OCI-LY7 (cell line): ENCODE results near the gene RAD51B. TPM values are rescaled to one million over a fixed set of nuclear protein-coding genes. Genes with fewer than 3 reads are reported as not detected.

Experiments
- BruUV-seq: library from RNA; stranded (reverse); fragments of 400-500 nt; replicated peaks from 2 replicates; lab custom pipeline; 2021; lab: Mats Ljungman, UMichigan
- CTCF ChIA-PET: fragments of 300-600 bp; sonication (Branson Sonifier 250); formaldehyde crosslinking; loops from one replicate; lab custom pipeline; 2022; ENCODE audit warnings: antibody characterized with exemption; ENCODE audit not compliant: unreplicated experiment; lab: Charles Lee
- POLR2A ChIA-PET: fragments of 300-600 bp; sonication (Branson Sonifier 250); formaldehyde crosslinking; loops from one replicate; lab custom pipeline; 2022; ENCODE audit warnings: antibody characterized with exemption; lab: Charles Lee
- DNase-seq: peaks from one replicate; pipeline ENCODE4 v3.0.0-alpha.2; 2015; ENCODE audit warnings: low spot score
- H2AFZ ChIP-seq: fragments of 200-600 bp; sonication (generic), shearing (Covaris generic); 2 replicates; pipeline ENCODE4 v1.6.1; 2014; ENCODE audit warnings: mild to moderate bottlenecking, antibody characterized with exemption, low read length, moderate library complexity
- H3K27ac ChIP-seq: fragments of 200-600 bp; sonication (generic); 2 replicates; pipeline ENCODE4 v1.5.1; 2014; ENCODE audit warnings: mixed run types, low read depth, mild to moderate bottlenecking, moderate library complexity, low read length, inconsistent platforms; ENCODE audit not compliant: poor library complexity, severe bottlenecking
- H3K36me3 ChIP-seq: fragments of 200-600 bp; sonication (generic); 2 replicates; pipeline ENCODE4 v1.6.1; 2014; ENCODE audit warnings: mild to moderate bottlenecking, antibody characterized with exemption, low read length, moderate library complexity, mixed read lengths; ENCODE audit not compliant: insufficient read depth
- H3K4me1 ChIP-seq: fragments of 200-600 bp; sonication (generic); 2 replicates; pipeline ENCODE4 v1.5.1; 2014; ENCODE audit warnings: mild to moderate bottlenecking, low read length; ENCODE audit not compliant: insufficient read depth, poor library complexity, severe bottlenecking
- H3K4me2 ChIP-seq: fragments of 200-600 bp; sonication (generic); 2 replicates; pipeline ENCODE4 v1.6.1; 2014; ENCODE audit warnings: mild to moderate bottlenecking, low read length
- H3K4me3 ChIP-seq: fragments of 200-600 bp; sonication (generic); 2 replicates; pipeline ENCODE4 v1.5.1; 2014; ENCODE audit warnings: mild to moderate bottlenecking, low read depth, low read length; ENCODE audit not compliant: poor library complexity, severe bottlenecking
- H3K79me2 ChIP-seq: fragments of 200-600 bp; sonication (generic); 2 replicates; pipeline ENCODE4 v1.6.1; 2016; ENCODE audit warnings: low read depth, mild to moderate bottlenecking, low read length, moderate library complexity, mixed read lengths; ENCODE audit not compliant: insufficient read depth
- H3K9me2 ChIP-seq: fragments of 200-600 bp; sonication (generic); 2 replicates; pipeline ENCODE4 v1.6.1; 2016; ENCODE audit warnings: mild to moderate bottlenecking, low read length, mixed read lengths; ENCODE audit not compliant: insufficient read depth
- H3K9me3 ChIP-seq: fragments of 200-600 bp; sonication (generic); 2 replicates; pipeline ENCODE4 v1.6.1; 2014; ENCODE audit warnings: mild to moderate bottlenecking, mixed run types, low read length, mixed read lengths
- H4K20me1 ChIP-seq: fragments of 200-600 bp; sonication (generic); 2 replicates; pipeline ENCODE4 v1.6.1; 2014; ENCODE audit warnings: mild to moderate bottlenecking, antibody characterized with exemption, low read length, moderate library complexity, mixed read lengths; ENCODE audit not compliant: insufficient read depth
- CTCF ChIP-seq: fragments of 200-600 bp; sonication (generic); conservative IDR thresholded peaks from 2 replicates; pipeline ENCODE4 v1.5.1; 2014; ENCODE audit warnings: mild to moderate bottlenecking, antibody characterized with exemption, low read length, moderate library complexity, mixed read lengths
- EZH2phosphoT487 ChIP-seq: fragments of 200-600 bp; sonication (generic); IDR thresholded peaks from 2 replicates; pipeline ENCODE4 v1.6.1; 2018; ENCODE audit warnings: low read depth, borderline replicate concordance, mild to moderate bottlenecking, mixed run types, antibody characterized with exemption, low read length, moderate library complexity, mixed read lengths
- intact Hi-C: fragments of 100-400 bp; cut with micrococcal nuclease; formaldehyde crosslinking; loops from one replicate; pipeline ENCODE4 v1.10.0; 2022; ENCODE audit not compliant: unreplicated experiment
- total RNA-seq, 2 experiments: library from RNA; depleted of rRNA in 1 of 2; stranded (reverse); fragments of >200 nt in 1 of 2; shearing (Covaris generic) in 1 of 2; gene quantifications; 2 replicates each; pipeline ENCODE4 v1.2.3, GENCODE V29; 2014 to 2022

Gene RAD51B
- total RNA-seq, 2 experiments from 2014 or later = 41.4 to 89.9 TPM

DNA sequence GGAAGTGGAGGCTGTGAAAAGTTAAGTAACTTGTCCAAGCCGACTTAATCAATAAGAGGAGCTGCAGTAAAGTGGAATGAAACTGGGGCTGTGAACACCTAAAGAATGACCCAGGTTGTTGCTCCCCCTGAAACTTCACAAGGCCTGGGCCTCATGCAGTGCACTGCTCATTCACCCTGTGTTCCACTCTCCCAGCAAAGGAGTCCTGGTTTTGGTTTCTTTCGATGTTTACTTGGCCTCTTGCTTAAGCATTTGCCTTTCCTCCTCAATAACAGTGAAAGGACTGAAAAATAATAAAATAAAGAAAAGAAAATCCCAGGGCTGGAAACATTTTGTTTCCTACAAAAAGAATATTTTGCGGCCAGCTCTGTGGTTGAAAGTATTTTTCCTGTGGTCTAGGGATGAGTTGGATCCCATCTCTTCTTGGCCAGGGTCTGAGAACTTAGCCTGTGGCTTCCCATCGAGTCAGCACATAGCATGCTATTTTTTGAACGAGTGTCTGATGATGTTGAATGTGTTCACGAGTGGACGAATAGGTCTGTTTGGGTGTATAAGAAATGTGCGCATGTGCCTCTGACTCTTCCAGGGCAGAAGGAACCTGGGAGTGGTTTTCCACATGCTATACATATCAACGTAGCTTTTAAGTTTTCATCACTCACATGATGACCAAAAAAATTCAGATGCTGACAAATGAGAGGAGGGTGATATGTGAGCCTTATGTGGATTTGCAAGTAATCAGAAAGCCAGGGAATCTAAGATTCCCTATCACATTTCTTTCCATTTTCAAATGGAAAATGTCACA is 623.5 kb downstream of the RAD51B start:
- Histone ChIP-seq H3K27ac (no peak overlapping the region), H3K4me1 (no peaks in the 10 kb centered on the region), H4K20me1 (no peaks in the 10 kb centered on the region), H3K4me3 (no peak overlapping the region), H3K36me3 (no peaks in the 10 kb centered on the region), H3K79me2 (no peaks in the 10 kb centered on the region), H3K9me2 (no peaks in the 10 kb centered on the region), H2AFZ (no peak overlapping the region), H3K9me3 (no peaks in the 10 kb centered on the region), H3K4me2 (no peak overlapping the region)
- no TSS peak for BruUV-seq
- TF ChIP-seq CTCF = no peak
- no peak for TF ChIP-seq EZH2phosphoT487
- no peak for DNase-seq
- ChIA-PET CTCF (interaction anchor here (0.6 kb wide), 1 partner anchor 351 kb away, joined by 3 read pairs; no protein-coding TSS in a partner anchor), POLR2A (interaction anchor here (0.5 to 1.2 kb wide), 4 partner anchors 11 to 161 kb away, joined by 3 to 4 read pairs (median 4); no protein-coding TSS in a partner anchor)
- intact Hi-C loops = no loop called here

DNA sequence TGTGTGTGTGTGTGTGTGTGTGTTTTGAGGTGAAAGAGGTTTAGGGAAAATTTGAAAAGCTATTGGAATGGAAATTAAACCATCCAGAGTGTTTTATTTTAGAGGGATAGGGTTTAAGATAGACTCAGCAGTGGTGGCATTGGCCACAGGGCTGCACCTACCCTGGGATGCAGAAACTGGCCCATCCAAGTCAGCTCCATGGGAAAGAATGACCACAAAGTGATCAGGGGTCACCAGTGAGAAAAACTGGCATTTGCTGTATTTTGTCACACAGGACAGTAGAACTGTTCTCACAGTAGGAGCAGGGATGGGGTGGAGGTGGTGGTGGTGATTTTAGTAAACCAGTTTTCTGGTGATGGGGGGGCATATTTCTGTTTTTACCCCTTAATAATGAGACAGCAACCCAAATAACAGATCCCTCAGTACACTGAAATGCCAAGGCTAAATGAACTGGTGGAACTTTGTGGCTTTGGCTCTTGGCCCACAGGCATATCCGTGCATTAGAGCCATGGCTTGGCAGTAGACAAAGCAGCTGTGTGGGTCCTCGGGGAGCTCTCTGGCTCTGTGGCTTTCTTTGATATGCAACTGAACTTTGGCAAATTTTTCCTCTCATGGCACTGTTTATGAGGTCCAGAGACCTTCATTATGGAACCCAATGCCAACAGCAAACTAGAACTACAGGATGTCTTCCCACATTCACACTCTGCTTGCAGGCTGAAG is 625.0 kb downstream of the RAD51B start:
- Histone ChIP-seq H3K4me1 (peaks cover 6% of the 10 kb centered on the region), H4K20me1 (no peaks in the 10 kb centered on the region), H3K9me3 (no peaks in the 10 kb centered on the region), H3K79me2 (no peaks in the 10 kb centered on the region), H3K9me2 (no peaks in the 10 kb centered on the region), H3K4me2 (no peak overlapping the region), H2AFZ (no peak overlapping the region), H3K36me3 (no peaks in the 10 kb centered on the region), H3K4me3 (no peak overlapping the region), H3K27ac (no peak overlapping the region)
- ChIA-PET POLR2A (interaction anchor here (0.5 to 1.1 kb wide), 5 partner anchors 22 to 343 kb away, joined by 3 read pairs; no protein-coding TSS in a partner anchor), CTCF (no interaction called here)
- no peak for TF ChIP-seq EZH2phosphoT487
- no peak for TF ChIP-seq CTCF
- no peak for DNase-seq
- BruUV-seq = no TSS peak
- intact Hi-C loops = no loop called here
